Transverse colon (tissue), 4 donors: ENCODE data around the gene SORL1. TPM values are rescaled to one million over a fixed set of nuclear protein-coding genes. Genes with fewer than 3 reads are reported as not detected.

Experiments
- DNase-seq: peaks from one replicate; pipeline ENCODE4 v3.0.0-alpha.2; 2019
- H3K27ac ChIP-seq, 4 donors: fragments of 200-600 bp; sonication (generic); 2 replicates each; pipeline ENCODE4 v1.5.1; 2016 to 2018; ENCODE audit warnings: inconsistent platforms in 4 of 4
- H3K27me3 ChIP-seq: fragments of 200-600 bp; sonication (generic); 2 replicates; pipeline ENCODE4 v1.5.1; 2017; ENCODE audit warnings: inconsistent platforms
- H3K36me3 ChIP-seq, 4 donors: fragments of 200-600 bp; sonication (generic); 2 replicates each; pipeline ENCODE4 v1.5.1; 2017 to 2019; ENCODE audit warnings: inconsistent platforms in 4 of 4
- H3K4me1 ChIP-seq, 4 donors: fragments of 200-600 bp; sonication (generic); 2 replicates each; pipeline ENCODE4 v1.5.1; 2017 to 2020; ENCODE audit warnings: inconsistent platforms in 4 of 4
- H3K4me3 ChIP-seq, 4 donors: fragments of 200-600 bp; sonication (generic); 1 replicate in 1 of 4; 2 replicates in 3 of 4; pipeline versions ENCODE4 v1.5.1 to v1.6.1; 2017 to 2019; ENCODE audit warnings: inconsistent platforms in 4 of 4
- H3K9me3 ChIP-seq, 2 donors: fragments of 200-600 bp; sonication (generic); 2 replicates each; pipeline ENCODE4 v1.5.1; 2017 to 2019; ENCODE audit warnings: inconsistent platforms in 2 of 2
- CTCF ChIP-seq, 5 experiments: fragments of 200-600 bp in 3 of 5; fragments of 450-650 bp in 2 of 5; sonication (generic) in 3 of 5; IDR thresholded peaks; 1 replicate in 2 of 5; 2 replicates in 3 of 5; pipeline ENCODE4 v1.5.1; 2016 to 2017; ENCODE audit warnings: antibody characterized with exemption in 5 of 5, inconsistent platforms in 3 of 5, mild to moderate bottlenecking in 2 of 5, moderate library complexity in 1 of 5
- EP300 ChIP-seq: sonication (generic); formaldehyde crosslinking; IDR thresholded peaks from one replicate; pipeline ENCODE4 v1.6.1; 2017; ENCODE audit warnings: antibody characterized with exemption, low read depth
- POLR2A ChIP-seq: fragments of 450-650 bp; IDR thresholded peaks from one replicate; pipeline ENCODE4 v1.6.1; 2016; ENCODE audit warnings: antibody characterized with exemption, mild to moderate bottlenecking, moderate library complexity
- POLR2AphosphoS5 ChIP-seq, 3 donors: sonication (generic); formaldehyde crosslinking; IDR thresholded peaks; one replicate each; pipeline ENCODE4 v1.6.1; 2016; ENCODE audit warnings: antibody characterized with exemption in 3 of 3
- WGBS, 2 donors: methylation state at CpG; one replicate each; pipeline ENCODE4 v1.1.5; 2018; ENCODE audit warnings: low coverage in 1 of 2; 5-methylcytosine and 5-hydroxymethylcytosine counted together
- in situ Hi-C, 4 donors: fragments of 200-750 bp; cut with MboI; loops; one replicate each; pipeline versions ENCODE4 v1.15.0 to v1.15.1; 2017; ENCODE audit warnings: low sequenced_read_pairs in 3 of 4, low pct_ligation_motif_present in 1 of 4, low pct_unique_long_range_greater_than_20kb in 1 of 4
- intact Hi-C: fragments of 100-400 bp; cut with DNase I; formaldehyde crosslinking; loops from one replicate; pipeline ENCODE4 v1.15.1; 2023; ENCODE audit warnings: low total_unique reads
- total RNA-seq, 4 donors: library from RNA; depleted of rRNA; stranded (reverse); fragments of >200 nt; gene quantifications; one replicate each; pipeline ENCODE4 v1.1.0, GENCODE V29; 2016

The SORL1 gene
- total RNA-seq, 4 donors from 2014 or later: 81.6 to 338 (median 129) TPM

- DNase-seq: no peak
- Histone ChIP-seq H3K4me3 (no peak overlapping the region), H3K27me3 (no peaks in the 10 kb centered on the region), H3K4me1 (no peaks in the 10 kb centered on the region), H3K9me3 (no peaks in the 10 kb centered on the region), H3K36me3 (peaks cover 0 to 7% (median 0%) of the 10 kb centered on the region in 4 donors), H3K27ac (no peak overlapping the region)
- intact Hi-C loops: no loop called here
- in situ Hi-C loops: no loop called here
- no peak for TF ChIP-seq POLR2AphosphoS5 (IDR thresholded peaks at IDR 0.05)
- TF ChIP-seq EP300: no peak
- TF ChIP-seq POLR2A: no peak
- no peak for TF ChIP-seq CTCF (IDR thresholded peaks at IDR 0.05)
- WGBS, 2 donors: 83 to 86% methylated on average over 2 of the region's 2 CpGs
These were observed 179.3 kb downstream of the SORL1 start for GRCh38 chr11:121631456-121631855.

- no peak for TF ChIP-seq POLR2AphosphoS5 (IDR thresholded peaks at IDR 0.05)
- TF ChIP-seq POLR2A: no peak
- TF ChIP-seq CTCF (IDR thresholded peaks at IDR 0.05): no peak
- TF ChIP-seq EP300: no peak
- in situ Hi-C loops (no loop called here), intact Hi-C loops (no loop called here)
- H3K9me3 ChIP-seq: no peaks in the 10 kb centered on the region
- DNase-seq: no peak
- 87 to 100% methylated on average over 3 to 5 of the region's 5 CpGs for WGBS, 2 donors
- no peak overlapping the region for H3K27ac ChIP-seq
- peaks cover 0 to 1% (median 0%) of the 10 kb centered on the region in 4 donors for H3K36me3 ChIP-seq
- no peaks in the 10 kb centered on the region for H3K27me3 ChIP-seq
- H3K4me3 ChIP-seq: no peak overlapping the region
- H3K4me1 ChIP-seq: no peaks in the 10 kb centered on the region
These were observed 182.2 kb downstream of the SORL1 start for GRCh38 chr11:121634273-121634672.

- in situ Hi-C loops (no loop called here), intact Hi-C loops (no loop called here)
- H3K4me1 ChIP-seq: no peaks in the 10 kb centered on the region
- no peaks in the 10 kb centered on the region for H3K9me3 ChIP-seq
- no peaks in the 10 kb centered on the region for H3K27me3 ChIP-seq
- WGBS, 2 donors: 65 to 69% methylated on average over 6 to 7 of the region's 7 CpGs
- H3K27ac ChIP-seq: no peak overlapping the region
- H3K4me3 ChIP-seq: no peak overlapping the region
- no peaks in the 10 kb centered on the region for H3K36me3 ChIP-seq
- TF ChIP-seq CTCF (IDR thresholded peaks at IDR 0.05): no peak
- no peak for TF ChIP-seq POLR2A
- TF ChIP-seq EP300: no peak
- no peak for DNase-seq
These were observed 182.8 kb downstream of the SORL1 start for GRCh38 chr11:121634889-121635288.

- in situ Hi-C loops: no loop called here
- H3K4me1 ChIP-seq: no peaks in the 10 kb centered on the region
- WGBS, 2 donors: 62 to 73% methylated on average over 2 of the region's 2 CpGs
These were observed 184.1 kb downstream of the SORL1 start for GRCh38 chr11:121636081-121636799.

More at GRCh38 chr11:121636081-121636799, 184.1 kb downstream of the SORL1 start:
- DNase-seq: no peak
- intact Hi-C loops: no loop called here
- TF ChIP-seq POLR2AphosphoS5 (IDR thresholded peaks at IDR 0.05): no peak
- TF ChIP-seq EP300: no peak
- no peak for TF ChIP-seq CTCF (IDR thresholded peaks at IDR 0.05)
- no peak for TF ChIP-seq POLR2A
- Histone ChIP-seq H3K4me3 (no peak overlapping the region), H3K9me3 (no peaks in the 10 kb centered on the region), H3K27ac (no peak overlapping the region), H3K36me3 (no peaks in the 10 kb centered on the region), H3K27me3 (no peaks in the 10 kb centered on the region)
